HCT116 (cell line): Measurements from ENCODE around the gene CAPZB. TPM values are rescaled to one million over a fixed set of nuclear protein-coding genes. Genes with fewer than 3 reads are reported as not detected.

ENCODE experiments used
- ATAC-seq: fragments of 200-7000 bp; cut with Tn5 transposase; 2 replicates; pipeline ENCODE4 v1.9.1; 2020; ENCODE audit warnings: mild to moderate bottlenecking, moderate library complexity
- BruUV-seq: library from RNA; stranded (reverse); fragments of 400-500 nt; replicated peaks from 2 replicates; lab custom pipeline; 2021; lab: Mats Ljungman, UMichigan
- CTCF ChIA-PET: fragments of 300-600 bp; sonication (Branson Sonifier 250); formaldehyde crosslinking; loops from one replicate; lab custom pipeline; 2021; ENCODE audit warnings: antibody characterized with exemption; lab: Charles Lee
- POLR2A ChIA-PET: fragments of 300-600, 350-600 bp; sonication (Branson Sonifier 250); formaldehyde crosslinking; loops from one replicate; lab custom pipeline; 2021; ENCODE audit warnings: antibody characterized with exemption; lab: Charles Lee
- RAD21 ChIA-PET, 2 experiments: fragments of 300-600 bp; sonication (Branson Sonifier 250); formaldehyde crosslinking; loops; one replicate each; lab custom pipeline; 2023; ENCODE audit warnings: low total read pairs in 2 of 2; ENCODE audit not compliant: uncharacterized antibody in 2 of 2, unreplicated experiment in 2 of 2, low non-redundant PET in 1 of 2; lab: Charles Lee
- DNase-seq: peaks from one replicate; pipeline ENCODE4 v3.0.0-alpha.2; 2010; ENCODE audit warnings: low read depth, low spot score
- H2AFZ ChIP-seq: fragments of 200-600 bp; shearing (Covaris generic), sonication (generic); 2 replicates; pipeline ENCODE4 v1.6.1; 2017; ENCODE audit warnings: low read depth, mixed run types, mixed read lengths, antibody characterized with exemption, low read length; ENCODE audit not compliant: poor library complexity, severe bottlenecking
- H3K27ac ChIP-seq: 2 replicates; pipeline ENCODE4 v1.5.1; 2012; ENCODE audit warnings: low read depth, low read length
- H3K27me3 ChIP-seq: fragments of 200-600 bp; sonication (generic); 2 replicates; pipeline ENCODE4 v1.6.1; 2016; ENCODE audit warnings: mixed run types, low read length, mixed read lengths; ENCODE audit not compliant: insufficient read depth
- H3K36me3 ChIP-seq, 2 experiments: fragments of 200-500 bp in 1 of 2; fragments of 200-600 bp in 1 of 2; sonication (Bioruptor generic) in 1 of 2; sonication (generic) in 1 of 2; 2 replicates each; pipeline versions ENCODE4 v1.5.1 to v1.6.1; 2014 to 2016; ENCODE audit warnings: low read length in 2 of 2, inconsistent platforms in 1 of 2, mixed read lengths in 1 of 2, mixed run types in 1 of 2; ENCODE audit not compliant: insufficient read depth in 2 of 2, control insufficient read depth in 1 of 2
- H3K4me1 ChIP-seq, 2 experiments: fragments of 200-600 bp in 1 of 2; sonication (generic) in 1 of 2; 2 replicates each; pipeline versions ENCODE4 v1.5.1 to v1.6.1; 2012 to 2017; ENCODE audit warnings: low read length in 2 of 2, inconsistent platforms in 1 of 2, mild to moderate bottlenecking in 1 of 2, mixed read lengths in 1 of 2, mixed run types in 1 of 2, moderate library complexity in 1 of 2; ENCODE audit not compliant: insufficient read depth in 2 of 2, control insufficient read depth in 1 of 2
- H3K4me2 ChIP-seq: fragments of 200-600 bp; sonication (generic); 2 replicates; pipeline ENCODE4 v1.6.1; 2017; ENCODE audit warnings: mixed run types, low read length, mixed read lengths
- H3K4me3 ChIP-seq, 2 experiments: fragments of 200-600 bp in 1 of 2; sonication (generic) in 1 of 2; replicated peaks in 1 of 2; 2 replicates each; pipeline ENCODE4 v1.5.1; 2011 to 2016; ENCODE audit warnings: low read length in 2 of 2, control low read depth in 1 of 2, low read depth in 1 of 2, mild to moderate bottlenecking in 1 of 2, mixed read lengths in 1 of 2, mixed run types in 1 of 2
- H3K79me2 ChIP-seq: fragments of 200-600 bp; sonication (generic); 2 replicates; pipeline ENCODE4 v1.6.1; 2017; ENCODE audit warnings: mild to moderate bottlenecking, mixed run types, low read length, moderate library complexity, mixed read lengths; ENCODE audit not compliant: insufficient read depth
- H3K9ac ChIP-seq: fragments of 200-600 bp; sonication (generic); 2 replicates; pipeline ENCODE4 v1.6.1; 2016; ENCODE audit warnings: low read length, mixed read lengths
- H3K9me2 ChIP-seq: fragments of 200-600 bp; sonication (generic), shearing (Covaris generic); 2 replicates; pipeline ENCODE4 v1.6.1; 2017; ENCODE audit warnings: mixed run types, mild to moderate bottlenecking, moderate library complexity; ENCODE audit not compliant: insufficient read depth
- H3K9me3 ChIP-seq, 2 experiments: fragments of 200-500 bp in 1 of 2; fragments of 200-600 bp in 1 of 2; sonication (Bioruptor generic) in 1 of 2; sonication (generic) in 1 of 2; 2 replicates each; pipeline ENCODE4 v1.6.1; 2014 to 2017; ENCODE audit warnings: low read length in 2 of 2, mixed read lengths in 2 of 2, inconsistent platforms in 1 of 2, low read depth in 1 of 2, mild to moderate bottlenecking in 1 of 2, mixed run types in 1 of 2, moderate library complexity in 1 of 2; ENCODE audit not compliant: control insufficient read depth in 1 of 2, insufficient read depth in 1 of 2
- H4K20me1 ChIP-seq: fragments of 200-600 bp; sonication (generic), shearing (Covaris generic); 2 replicates; pipeline ENCODE4 v1.6.1; 2017; ENCODE audit warnings: mixed run types, mild to moderate bottlenecking, moderate library complexity; ENCODE audit not compliant: insufficient read depth
- ATF3 ChIP-seq: IDR thresholded peaks from 2 replicates; pipeline ENCODE4 v1.6.1; 2012
- CBX3 ChIP-seq: IDR thresholded peaks from 2 replicates; pipeline ENCODE4 v1.6.1; 2012; ENCODE audit warnings: low read depth
- CTCF ChIP-seq, 3 experiments: fragments of 200-600 bp in 1 of 3; sonication (generic) in 1 of 3; IDR thresholded peaks in 2 of 3; conservative IDR thresholded peaks in 1 of 3; 2 replicates each; pipeline ENCODE4 v1.5.1; 2012 to 2017; ENCODE audit warnings: low read depth in 2 of 3, low read length in 2 of 3, antibody characterized with exemption in 1 of 3, borderline replicate concordance in 1 of 3, control low read depth in 1 of 3, mild to moderate bottlenecking in 1 of 3, mixed read lengths in 1 of 3, mixed run types in 1 of 3, moderate library complexity in 1 of 3; ENCODE audit not compliant: insufficient read depth in 1 of 3
- EGR1 ChIP-seq: IDR thresholded peaks from 2 replicates; pipeline ENCODE4 v1.6.1; 2012; ENCODE audit warnings: low read depth
- ELF1 ChIP-seq: IDR thresholded peaks from 2 replicates; pipeline ENCODE4 v1.6.1; 2012; ENCODE audit warnings: low read depth, borderline replicate concordance
- EZH2 ChIP-seq: fragments of 200-600 bp; sonication (generic); IDR thresholded peaks from 2 replicates; pipeline ENCODE4 v1.6.1; 2017; ENCODE audit warnings: antibody characterized with exemption, mixed run types
- FOSL1 ChIP-seq: IDR thresholded peaks from 2 replicates; pipeline ENCODE4 v1.6.1; 2012; ENCODE audit warnings: low read depth
- JUND ChIP-seq: IDR thresholded peaks from 2 replicates; pipeline ENCODE4 v1.6.1; 2012
- MAX ChIP-seq: IDR thresholded peaks from 2 replicates; pipeline ENCODE4 v1.6.1; 2012
- POLR2A ChIP-seq: IDR thresholded peaks from 2 replicates; pipeline ENCODE4 v1.7.0; 2011; ENCODE audit warnings: borderline replicate concordance; ENCODE audit not compliant: insufficient read depth, insufficient read length; ENCODE audit errors: extremely low read depth
- POLR2AphosphoS5 ChIP-seq: IDR thresholded peaks from 2 replicates; pipeline ENCODE4 v1.6.1; 2011; ENCODE audit warnings: mild to moderate bottlenecking, low read depth, low read length, moderate library complexity
- RAD21 ChIP-seq: IDR thresholded peaks from 2 replicates; pipeline ENCODE4 v1.6.1; 2012; ENCODE audit warnings: low read depth, mild to moderate bottlenecking
- REST ChIP-seq: IDR thresholded peaks from 2 replicates; pipeline ENCODE4 v1.6.1; 2012; ENCODE audit warnings: low read depth
- SIN3A ChIP-seq: IDR thresholded peaks from 2 replicates; pipeline ENCODE4 v1.6.1; 2012; ENCODE audit warnings: low read depth
- SP1 ChIP-seq: IDR thresholded peaks from 2 replicates; pipeline ENCODE4 v1.6.1; 2012; ENCODE audit warnings: low read depth
- TCF7L2 ChIP-seq: IDR thresholded peaks from 2 replicates; pipeline ENCODE4 v1.7.0; 2011; ENCODE audit warnings: borderline replicate concordance, inconsistent platforms; ENCODE audit not compliant: insufficient read depth, insufficient read length; ENCODE audit errors: extremely low read depth
- YY1 ChIP-seq: IDR thresholded peaks from 2 replicates; pipeline ENCODE4 v1.6.1; 2011; ENCODE audit warnings: low read length, low read depth, moderate library complexity, mild to moderate bottlenecking; ENCODE audit not compliant: insufficient replicate concordance; ENCODE audit errors: extremely low read depth
- ZBTB33 ChIP-seq: IDR thresholded peaks from 2 replicates; pipeline ENCODE4 v1.6.1; 2011; ENCODE audit warnings: mild to moderate bottlenecking, low read length, moderate library complexity; ENCODE audit not compliant: insufficient replicate concordance; ENCODE audit errors: extremely low read depth
- ZFX ChIP-seq: fragments of 450-650 bp; IDR thresholded peaks from 2 replicates; pipeline ENCODE4 v1.6.1; 2017
- ZNF274 ChIP-seq: fragments of 200-500 bp; sonication (Bioruptor generic); IDR thresholded peaks from 2 replicates; pipeline ENCODE4 v1.6.1; 2014; ENCODE audit warnings: mild to moderate bottlenecking, low read depth, low read length, inconsistent platforms
- intact Hi-C: fragments of 100-400 bp; cut with micrococcal nuclease; formaldehyde crosslinking; loops from 2 replicates; pipeline ENCODE4 v1.10.0; 2022
- total RNA-seq: library from RNA; stranded (reverse); gene quantifications from one replicate; pipeline ENCODE4 v1.2.1, GENCODE V29; 2021; ENCODE audit not compliant: unreplicated experiment

Gene CAPZB
- total RNA-seq, 1 experiment from 2014 or later: 203 TPM

- Histone ChIP-seq H3K27me3 (no peaks in the 10 kb centered on the region), H3K4me2 (no peak overlapping the region), H3K9me2 (no peaks in the 10 kb centered on the region), H3K36me3 (peaks cover 5 to 11% of the 10 kb centered on the region in 2 experiments; a peak in 2 of 4 replicates), H3K9ac (no peak overlapping the region), H3K4me3 (no peak overlapping the region), H4K20me1 (no peaks in the 10 kb centered on the region), H3K4me1 (no peaks in the 10 kb centered on the region), H2AFZ (no peak overlapping the region), H3K79me2 (peaks cover 4% of the 10 kb centered on the region; the same call in 1 of the 2 replicates), H3K27ac (no peak overlapping the region), H3K9me3 (no peaks in the 10 kb centered on the region)
- ATAC-seq (no peak; the same call in 1 of the 2 replicates), DNase-seq (no peak)
- ChIA-PET CTCF (no interaction called here), RAD21 (no interaction called here), POLR2A (no interaction called here)
- intact Hi-C loops: no loop called here
- BruUV-seq: no TSS peak
- TF ChIP-seq RAD21 (no peak), TCF7L2 (no peak), ELF1 (no peak), ZFX (no peak), EZH2 (no peak), CBX3 (no peak), MAX (no peak), YY1 (no peak), POLR2A (no peak), CTCF (IDR thresholded peaks at IDR 0.05 in 2 of 3, conservative IDR thresholded peaks at IDR 0.05 in 1 of 3; ENCODE audit: borderline replicate concordance in 1 of 3, insufficient read depth in 1 of 3, low read depth in 2 of 3, low read length in 2 of 3) (no peak), ZNF274 (no peak), ZBTB33 (no peak), SIN3A (no peak), POLR2AphosphoS5 (no peak), SP1 (no peak), EGR1 (no peak), JUND (no peak), ATF3 (no peak), FOSL1 (no peak), REST (no peak)
Measured at GRCh38 chr1:19353596-19353995, 131.7 kb downstream of the CAPZB start.
